Measurements from ENCODE around the gene FAM90A26.
"Not testable (repeated sequence)": the region's sequence is repeated elsewhere in the genome, so short reads cannot be mapped to it uniquely, and the experiment has no call there.

Gene FAM90A26

DNA sequence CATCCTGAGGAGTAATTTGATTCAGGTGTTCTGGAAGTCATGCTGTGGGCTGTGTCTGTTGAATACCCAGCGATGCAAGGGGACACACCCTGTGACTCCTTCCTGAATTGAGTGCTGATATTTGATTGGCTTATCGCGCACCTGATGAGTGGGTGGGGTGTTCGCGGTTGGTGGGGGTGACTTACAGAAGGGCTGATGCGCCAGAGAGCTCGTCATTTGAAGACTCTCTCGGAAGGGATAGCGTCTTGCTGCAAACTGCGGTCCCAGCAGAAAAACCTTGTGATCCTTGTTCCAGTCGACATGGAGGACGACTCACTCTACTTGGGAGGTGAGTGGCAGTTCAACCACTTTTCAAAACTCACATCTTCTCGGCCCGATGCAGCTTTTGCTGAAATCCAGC, 44.9 kb downstream of the FAM90A26 start, which contains the start of gene USP17L11:
USP17L11 (plus strand) TSS at position 301 of the 400 bp plus-strand sequence; CDS start at position 301, 0 bp downstream.
- not testable (repeated sequence) for H2AFZ ChIP-seq (ENCODE audit: low read length); H3K18ac ChIP-seq (ENCODE audit: low read length); H2BK12ac ChIP-seq (ENCODE audit: low read length); H3K23ac ChIP-seq (ENCODE audit: low read depth, low read length, poor library complexity); H3K4me3 ChIP-seq (ENCODE audit: low read length in 2 of 2); H3K4me1 ChIP-seq (ENCODE audit: control insufficient read depth in 2 of 2, insufficient read depth in 1 of 2, low read depth in 1 of 2, low read length in 2 of 2); H3K4me2 ChIP-seq (ENCODE audit: insufficient read depth, low read length, poor library complexity, severe bottlenecking); H3K9ac ChIP-seq (ENCODE audit: low read depth, low read length, poor library complexity); H3K27ac ChIP-seq (replicated peaks; ENCODE audit: low read length); H3K79me1 ChIP-seq (ENCODE audit: low read depth, low read length); H4K8ac ChIP-seq (ENCODE audit: low read depth, low read length); H4K91ac ChIP-seq (ENCODE audit: low read depth, low read length, poor library complexity); H3K14ac ChIP-seq (ENCODE audit: low read length); H2BK5ac ChIP-seq (ENCODE audit: low read length); H3K4ac ChIP-seq (ENCODE audit: low read length); H3K36me3 ChIP-seq (replicated peaks in 1 of 2; ENCODE audit: control insufficient read depth in 2 of 2, insufficient read depth in 2 of 2, low read length in 2 of 2); H2BK120ac ChIP-seq (ENCODE audit: low read depth, low read length); H2AK5ac ChIP-seq (ENCODE audit: low read depth, low read length); H2BK15ac ChIP-seq (ENCODE audit: low read length); DNase-seq (ENCODE audit: low spot score); H3K27me3 ChIP-seq (ENCODE audit: control insufficient read depth in 3 of 3, insufficient read depth in 3 of 3, low read depth in 1 of 3, low read length in 3 of 3); H3K9me3 ChIP-seq (replicated peaks in 1 of 2; ENCODE audit: control insufficient read depth in 2 of 2, insufficient read depth in 1 of 2, low read depth in 1 of 2, low read length in 2 of 2)
- WGBS, 2 donors (ENCODE audit: extremely low coverage in 2 of 2, insufficient read length in 2 of 2, insufficient replicate concordance in 1 of 2) = no CpG with 5 or more reads among the region's 14 CpGs

GRCh38 chr4:9219852-9220251, 49.6 kb downstream of the FAM90A26 start, which contains the start of gene USP17L12:
USP17L12 (plus strand) TSS chr4:9220152; CDS start chr4:9220152, 0 bp downstream.
- H3K23ac ChIP-seq (ENCODE audit: low read depth, low read length, poor library complexity); H2AK5ac ChIP-seq (ENCODE audit: low read depth, low read length); H3K27ac ChIP-seq (replicated peaks; ENCODE audit: low read length); H3K4me3 ChIP-seq (ENCODE audit: low read length in 2 of 2); H2BK120ac ChIP-seq (ENCODE audit: low read depth, low read length); H4K8ac ChIP-seq (ENCODE audit: low read depth, low read length); DNase-seq (ENCODE audit: low spot score); H3K9ac ChIP-seq (ENCODE audit: low read depth, low read length, poor library complexity); H2AFZ ChIP-seq (ENCODE audit: low read length); H3K79me1 ChIP-seq (ENCODE audit: low read depth, low read length); H3K27me3 ChIP-seq (ENCODE audit: control insufficient read depth in 3 of 3, insufficient read depth in 3 of 3, low read depth in 1 of 3, low read length in 3 of 3); H2BK12ac ChIP-seq (ENCODE audit: low read length); H2BK5ac ChIP-seq (ENCODE audit: low read length); H3K4me1 ChIP-seq (ENCODE audit: control insufficient read depth in 2 of 2, insufficient read depth in 1 of 2, low read depth in 1 of 2, low read length in 2 of 2); H3K4ac ChIP-seq (ENCODE audit: low read length); H3K18ac ChIP-seq (ENCODE audit: low read length); H4K91ac ChIP-seq (ENCODE audit: low read depth, low read length, poor library complexity); H3K36me3 ChIP-seq (replicated peaks in 1 of 2; ENCODE audit: control insufficient read depth in 2 of 2, insufficient read depth in 2 of 2, low read length in 2 of 2); H3K9me3 ChIP-seq (replicated peaks in 1 of 2; ENCODE audit: control insufficient read depth in 2 of 2, insufficient read depth in 1 of 2, low read depth in 1 of 2, low read length in 2 of 2); H3K4me2 ChIP-seq (ENCODE audit: insufficient read depth, low read length, poor library complexity, severe bottlenecking); H3K14ac ChIP-seq (ENCODE audit: low read length); H2BK15ac ChIP-seq (ENCODE audit: low read length): not testable (repeated sequence)
- WGBS, 2 donors (ENCODE audit: extremely low coverage in 2 of 2, insufficient read length in 2 of 2, insufficient replicate concordance in 1 of 2) = no CpG with 5 or more reads among the region's 13 CpGs

DNA sequence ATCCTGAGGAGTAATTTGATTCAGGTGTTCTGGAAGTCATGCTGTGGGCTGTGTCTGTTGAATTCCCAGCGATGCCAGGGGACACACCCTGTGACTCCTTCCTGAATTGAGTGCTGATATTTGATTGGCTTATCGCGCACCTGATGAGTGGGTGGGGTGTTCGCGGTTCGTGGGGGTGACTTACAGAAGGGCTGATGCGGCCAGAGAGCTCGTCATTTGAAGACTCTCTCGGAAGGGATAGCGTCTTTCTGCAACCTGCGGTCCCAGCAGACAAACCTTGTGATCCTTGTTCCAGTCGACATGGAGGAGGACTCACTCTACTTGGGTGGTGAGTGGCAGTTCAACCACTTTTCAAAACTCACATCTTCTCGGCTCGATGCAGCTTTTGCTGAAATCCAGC, 54.4 kb downstream of the FAM90A26 start, which contains the start of gene USP17L13:
USP17L13 (plus strand) TSS at position 301 of the 400 bp plus-strand sequence; CDS start at position 301, 0 bp downstream.
- H3K4me1 ChIP-seq (ENCODE audit: control insufficient read depth in 2 of 2, insufficient read depth in 1 of 2, low read depth in 1 of 2, low read length in 2 of 2); DNase-seq (ENCODE audit: low spot score): not testable (repeated sequence)

More for the DNA sequence above, 54.4 kb downstream of the FAM90A26 start, which contains the start of gene USP17L13:
- H4K91ac ChIP-seq (ENCODE audit: low read depth, low read length, poor library complexity); H3K79me1 ChIP-seq (ENCODE audit: low read depth, low read length); H3K9ac ChIP-seq (ENCODE audit: low read depth, low read length, poor library complexity); H3K4me3 ChIP-seq (ENCODE audit: low read length in 2 of 2); H4K8ac ChIP-seq (ENCODE audit: low read depth, low read length); H2BK15ac ChIP-seq (ENCODE audit: low read length); H3K4me2 ChIP-seq (ENCODE audit: insufficient read depth, low read length, poor library complexity, severe bottlenecking); H2AK5ac ChIP-seq (ENCODE audit: low read depth, low read length); H3K4ac ChIP-seq (ENCODE audit: low read length); H3K14ac ChIP-seq (ENCODE audit: low read length); H2AFZ ChIP-seq (ENCODE audit: low read length); H2BK5ac ChIP-seq (ENCODE audit: low read length); H2BK12ac ChIP-seq (ENCODE audit: low read length); H3K27ac ChIP-seq (replicated peaks; ENCODE audit: low read length); H3K27me3 ChIP-seq (ENCODE audit: control insufficient read depth in 3 of 3, insufficient read depth in 3 of 3, low read depth in 1 of 3, low read length in 3 of 3); H3K23ac ChIP-seq (ENCODE audit: low read depth, low read length, poor library complexity); H2BK120ac ChIP-seq (ENCODE audit: low read depth, low read length); H3K9me3 ChIP-seq (replicated peaks in 1 of 2; ENCODE audit: control insufficient read depth in 2 of 2, insufficient read depth in 1 of 2, low read depth in 1 of 2, low read length in 2 of 2); H3K36me3 ChIP-seq (replicated peaks in 1 of 2; ENCODE audit: control insufficient read depth in 2 of 2, insufficient read depth in 2 of 2, low read length in 2 of 2); H3K18ac ChIP-seq (ENCODE audit: low read length): not testable (repeated sequence)
- no CpG with 5 or more reads among the region's 14 CpGs for WGBS, 2 donors (ENCODE audit: extremely low coverage in 2 of 2, insufficient read length in 2 of 2, insufficient replicate concordance in 1 of 2)

Measured in neuronal stem cell (in vitro differentiated cells).